Loucy (cell line): ENCODE data around the gene IRF1.

Experiments
- H2AFZ ChIP-seq: fragments of 200-600 bp; sonication (generic); 2 replicates; pipeline ENCODE4 v1.6.0; 2016; ENCODE audit warnings: antibody characterized with exemption, mild to moderate bottlenecking, low read length, moderate library complexity
- H3F3A ChIP-seq: fragments of 200-600 bp; 2 replicates; pipeline ENCODE4 v1.6.0; 2016; ENCODE audit warnings: antibody characterized with exemption, low read depth, mild to moderate bottlenecking
- H3K27me3 ChIP-seq: fragments of 200-600 bp; sonication (generic); 2 replicates; pipeline ENCODE4 v1.6.1; 2014; ENCODE audit warnings: low read length, mild to moderate bottlenecking; ENCODE audit not compliant: insufficient read depth, poor library complexity, severe bottlenecking
- H3K36me3 ChIP-seq: fragments of 200-600 bp; sonication (generic); 2 replicates; pipeline ENCODE4 v1.6.1; 2016; ENCODE audit warnings: low read length; ENCODE audit not compliant: insufficient read depth
- H3K4me1 ChIP-seq: fragments of 200-600 bp; sonication (generic); 2 replicates; pipeline ENCODE4 v1.5.1; 2014; ENCODE audit warnings: low read length, mild to moderate bottlenecking; ENCODE audit not compliant: insufficient read depth, poor library complexity, severe bottlenecking
- H3K4me2 ChIP-seq: fragments of 200-600 bp; sonication (generic); 2 replicates; pipeline ENCODE4 v1.6.0; 2014; ENCODE audit warnings: antibody characterized with exemption, low read length, low read depth, mild to moderate bottlenecking; ENCODE audit not compliant: poor library complexity, severe bottlenecking
- H3K4me3 ChIP-seq: fragments of 200-600 bp; sonication (generic); 2 replicates; pipeline ENCODE4 v1.5.1; 2014; ENCODE audit warnings: low read length, mild to moderate bottlenecking, mixed read lengths; ENCODE audit not compliant: poor library complexity, severe bottlenecking
- H3K79me2 ChIP-seq: fragments of 200-600 bp; sonication (generic); 2 replicates; pipeline ENCODE4 v1.6.1; 2014; ENCODE audit warnings: low read length; ENCODE audit not compliant: insufficient read depth
- H3K9ac ChIP-seq: fragments of 200-600 bp; sonication (generic); 2 replicates; pipeline ENCODE4 v1.6.0; 2014; ENCODE audit warnings: mild to moderate bottlenecking, low read depth, low read length, moderate library complexity; ENCODE audit not compliant: poor library complexity, severe bottlenecking
- H3K9me2 ChIP-seq: fragments of 200-600 bp; sonication (generic); replicated peaks from 2 replicates; pipeline ENCODE4 v1.6.1; 2016; ENCODE audit warnings: low read depth, low read length, mixed read lengths
- H3K9me3 ChIP-seq: fragments of 200-600 bp; sonication (generic); 2 replicates; pipeline ENCODE4 v1.6.1; 2014; ENCODE audit warnings: mild to moderate bottlenecking, antibody characterized with exemption, low read length, low read depth; ENCODE audit not compliant: insufficient read depth
- H4K20me1 ChIP-seq: fragments of 200-600 bp; sonication (generic); 2 replicates; pipeline ENCODE4 v1.6.0; 2014; ENCODE audit warnings: antibody characterized with exemption, low read length, mild to moderate bottlenecking; ENCODE audit not compliant: insufficient read depth, poor library complexity, severe bottlenecking
- EZH2phosphoT487 ChIP-seq: fragments of 200-600 bp; IDR thresholded peaks from 2 replicates; pipeline ENCODE4 v1.6.1; 2018; ENCODE audit warnings: antibody characterized with exemption, mild to moderate bottlenecking, moderate library complexity, borderline replicate concordance
- TF ChIP-seq, protein P1 (sequence below): fragments of 200-600 bp; sonication (generic); conservative IDR thresholded peaks from 2 replicates; pipeline ENCODE4 v1.5.1; 2014; ENCODE audit warnings: mild to moderate bottlenecking, antibody characterized with exemption, low read length

IRF1 gene

DNA sequence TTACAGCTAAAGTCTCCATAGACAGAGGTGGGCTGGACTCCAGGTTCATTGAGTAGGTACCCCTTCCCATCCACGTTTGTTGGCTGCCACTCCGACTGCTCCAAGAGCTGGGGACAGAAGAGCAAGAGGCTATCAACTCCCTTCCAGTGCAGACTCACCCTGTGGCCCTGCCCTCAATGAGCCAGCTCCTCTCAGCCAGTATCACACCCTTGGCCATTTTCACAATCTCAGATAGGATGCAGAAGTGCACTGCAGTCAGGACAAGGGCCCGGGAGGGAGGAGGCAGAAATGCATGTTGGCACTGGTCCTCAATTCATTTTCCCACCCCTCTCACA, 6.2 kb downstream of the IRF1 start:
- no peaks in the 10 kb centered on the region for H3K27me3 ChIP-seq
- peaks cover 64% of the 10 kb centered on the region; the same call in 1 of the 2 replicates for H3K36me3 ChIP-seq
- H3F3A ChIP-seq: no peaks in the 10 kb centered on the region
- H3K4me2 ChIP-seq: peak overlapping the region; percentile 12
- peaks cover 59% of the 10 kb centered on the region for H4K20me1 ChIP-seq
- no peak overlapping the region for H3K4me3 ChIP-seq
- H2AFZ ChIP-seq: no peak overlapping the region
- H3K9me2 ChIP-seq: no peaks in the 10 kb centered on the region
- H3K4me1 ChIP-seq: peaks cover 27% of the 10 kb centered on the region
- H3K9ac ChIP-seq: no peak overlapping the region
- peaks cover 64% of the 10 kb centered on the region for H3K79me2 ChIP-seq
- H3K9me3 ChIP-seq: no peaks in the 10 kb centered on the region
- TF ChIP-seq, protein P1, sequence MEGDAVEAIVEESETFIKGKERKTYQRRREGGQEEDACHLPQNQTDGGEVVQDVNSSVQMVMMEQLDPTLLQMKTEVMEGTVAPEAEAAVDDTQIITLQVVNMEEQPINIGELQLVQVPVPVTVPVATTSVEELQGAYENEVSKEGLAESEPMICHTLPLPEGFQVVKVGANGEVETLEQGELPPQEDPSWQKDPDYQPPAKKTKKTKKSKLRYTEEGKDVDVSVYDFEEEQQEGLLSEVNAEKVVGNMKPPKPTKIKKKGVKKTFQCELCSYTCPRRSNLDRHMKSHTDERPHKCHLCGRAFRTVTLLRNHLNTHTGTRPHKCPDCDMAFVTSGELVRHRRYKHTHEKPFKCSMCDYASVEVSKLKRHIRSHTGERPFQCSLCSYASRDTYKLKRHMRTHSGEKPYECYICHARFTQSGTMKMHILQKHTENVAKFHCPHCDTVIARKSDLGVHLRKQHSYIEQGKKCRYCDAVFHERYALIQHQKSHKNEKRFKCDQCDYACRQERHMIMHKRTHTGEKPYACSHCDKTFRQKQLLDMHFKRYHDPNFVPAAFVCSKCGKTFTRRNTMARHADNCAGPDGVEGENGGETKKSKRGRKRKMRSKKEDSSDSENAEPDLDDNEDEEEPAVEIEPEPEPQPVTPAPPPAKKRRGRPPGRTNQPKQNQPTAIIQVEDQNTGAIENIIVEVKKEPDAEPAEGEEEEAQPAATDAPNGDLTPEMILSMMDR: no peak
- no peak for TF ChIP-seq EZH2phosphoT487

DNA sequence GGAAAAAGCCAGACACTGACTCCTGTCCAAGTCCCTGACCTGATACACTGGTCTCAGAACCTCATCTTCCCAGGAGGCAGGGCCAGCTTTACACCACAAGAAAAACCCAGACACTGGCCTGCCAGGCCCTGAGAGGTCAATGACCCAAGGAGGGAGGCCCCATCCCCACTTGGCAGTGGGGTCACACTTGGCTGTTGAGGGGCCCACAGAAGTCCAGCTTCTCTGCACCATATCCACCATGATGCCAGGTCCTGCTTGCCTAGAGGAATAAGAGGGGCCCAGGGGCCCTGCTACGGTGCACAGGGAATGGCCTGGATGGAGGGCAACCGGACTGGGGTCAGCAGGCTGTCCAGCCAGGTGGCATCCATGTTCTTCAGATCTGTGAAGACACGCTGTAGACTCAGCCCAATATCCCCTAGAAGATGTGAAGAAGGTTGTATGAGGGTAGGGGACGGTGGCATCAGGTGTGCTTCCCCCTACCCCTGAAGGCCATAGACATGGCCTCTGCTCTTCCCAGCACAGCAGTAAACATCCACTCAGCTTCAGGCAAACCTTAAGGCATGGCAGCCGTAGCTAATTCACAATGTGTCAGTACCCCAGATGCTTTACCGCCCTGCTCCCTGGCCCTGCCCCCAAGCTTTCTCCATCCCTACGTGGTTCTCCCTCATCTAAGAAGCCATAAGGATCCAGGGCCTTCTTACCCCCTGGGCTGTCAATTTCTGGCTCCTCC, 6.7 kb downstream of the IRF1 start:
- no peaks in the 10 kb centered on the region for H3K9me3 ChIP-seq
- peaks cover 58% of the 10 kb centered on the region for H3K79me2 ChIP-seq
- H3K36me3 ChIP-seq: peaks cover 62% of the 10 kb centered on the region; the same call in 1 of the 2 replicates
- H3K27me3 ChIP-seq: no peaks in the 10 kb centered on the region
- no peak overlapping the region for H2AFZ ChIP-seq
- peaks cover 32% of the 10 kb centered on the region for H3K4me1 ChIP-seq
- TF ChIP-seq, protein P1: no peak
- no peak for TF ChIP-seq EZH2phosphoT487
- H4K20me1 ChIP-seq: peaks cover 54% of the 10 kb centered on the region
- H3K4me2 ChIP-seq: peak overlapping the region; percentile 12
- H3F3A ChIP-seq: no peaks in the 10 kb centered on the region
- no peak overlapping the region for H3K4me3 ChIP-seq
- H3K9me2 ChIP-seq: no peaks in the 10 kb centered on the region
- no peak overlapping the region for H3K9ac ChIP-seq

DNA sequence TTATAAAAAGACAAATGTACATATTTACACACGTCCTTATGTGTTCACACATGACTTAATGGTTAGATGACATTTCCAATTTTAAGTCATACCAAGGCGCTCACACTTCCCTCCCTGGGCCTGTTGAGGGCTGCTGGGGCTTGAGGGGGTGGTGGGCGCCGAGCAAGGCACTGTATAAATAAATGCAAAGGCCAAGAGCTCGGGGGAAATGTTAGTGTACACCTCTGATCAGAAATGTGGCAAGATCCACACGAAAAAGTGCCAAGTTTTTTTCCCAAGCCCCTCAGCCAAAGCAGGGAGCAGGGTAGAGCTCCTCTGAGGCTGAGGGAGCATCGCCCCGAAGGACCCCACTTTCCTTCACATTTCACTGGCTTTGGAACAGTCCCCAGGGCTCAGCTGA, 7.5 kb downstream of the IRF1 start:
- H3K4me3 ChIP-seq: no peak overlapping the region

More for the DNA sequence above, 7.5 kb downstream of the IRF1 start:
- Histone ChIP-seq H3K36me3 (peaks cover 56% of the 10 kb centered on the region; the same call in 1 of the 2 replicates), H3K79me2 (peaks cover 51% of the 10 kb centered on the region), H3K27me3 (no peaks in the 10 kb centered on the region), H3F3A (no peaks in the 10 kb centered on the region), H3K9me2 (no peaks in the 10 kb centered on the region), H3K9ac (no peak overlapping the region), H2AFZ (no peak overlapping the region), H3K9me3 (no peaks in the 10 kb centered on the region), H4K20me1 (peaks cover 47% of the 10 kb centered on the region), H3K4me1 (peaks cover 29% of the 10 kb centered on the region), H3K4me2 (no peak overlapping the region)
- no peak for TF ChIP-seq EZH2phosphoT487
- TF ChIP-seq, protein P1: no peak
